ENCODE measurements around the gene THBS4.

DNA sequence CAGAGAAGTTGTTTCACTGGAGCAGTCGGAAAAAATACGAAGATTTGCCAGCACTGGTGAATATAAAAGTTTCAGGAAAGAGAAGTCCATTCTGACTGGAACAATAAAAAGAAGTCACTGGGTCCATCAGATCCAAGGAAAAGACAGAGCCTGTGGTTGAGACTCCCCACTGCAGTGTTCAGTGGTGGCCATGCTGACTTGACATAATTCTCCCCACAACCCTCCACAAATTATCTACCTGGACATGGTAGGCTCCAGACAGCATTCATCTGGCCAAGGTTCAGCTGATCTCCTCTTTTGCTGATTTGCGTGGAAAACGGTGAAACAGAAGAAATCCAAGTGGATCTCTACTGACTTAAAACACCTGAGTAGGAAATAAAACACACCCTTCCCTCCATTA, 8.0 kb downstream of the THBS4 start:
- TF ChIP-seq EZH2 (IDR thresholded peaks at IDR 0.05) = no peak
- TF ChIP-seq POLR2AphosphoS5 (IDR thresholded peaks at IDR 0.05; ENCODE audit: borderline replicate concordance, low read depth, low read length) = no peak
